ENCODE data around the gene PCYT2. TPM values are rescaled to one million over a fixed set of nuclear protein-coding genes. Genes with fewer than 3 reads are reported as not detected.
A peak's percentile ranks its signal among the peaks of the same experiment; 100 is the strongest.

PCYT2 gene
- total RNA-seq, 4 donors from 2014 or later = 36.0 to 64.9 (median 46.6) TPM

- peaks cover 0 to 41% (median 18%) of the 10 kb centered on the region in 4 donors for H3K4me1 ChIP-seq
- no peaks in the 10 kb centered on the region for H3K9me3 ChIP-seq
- TF ChIP-seq, protein P1, sequence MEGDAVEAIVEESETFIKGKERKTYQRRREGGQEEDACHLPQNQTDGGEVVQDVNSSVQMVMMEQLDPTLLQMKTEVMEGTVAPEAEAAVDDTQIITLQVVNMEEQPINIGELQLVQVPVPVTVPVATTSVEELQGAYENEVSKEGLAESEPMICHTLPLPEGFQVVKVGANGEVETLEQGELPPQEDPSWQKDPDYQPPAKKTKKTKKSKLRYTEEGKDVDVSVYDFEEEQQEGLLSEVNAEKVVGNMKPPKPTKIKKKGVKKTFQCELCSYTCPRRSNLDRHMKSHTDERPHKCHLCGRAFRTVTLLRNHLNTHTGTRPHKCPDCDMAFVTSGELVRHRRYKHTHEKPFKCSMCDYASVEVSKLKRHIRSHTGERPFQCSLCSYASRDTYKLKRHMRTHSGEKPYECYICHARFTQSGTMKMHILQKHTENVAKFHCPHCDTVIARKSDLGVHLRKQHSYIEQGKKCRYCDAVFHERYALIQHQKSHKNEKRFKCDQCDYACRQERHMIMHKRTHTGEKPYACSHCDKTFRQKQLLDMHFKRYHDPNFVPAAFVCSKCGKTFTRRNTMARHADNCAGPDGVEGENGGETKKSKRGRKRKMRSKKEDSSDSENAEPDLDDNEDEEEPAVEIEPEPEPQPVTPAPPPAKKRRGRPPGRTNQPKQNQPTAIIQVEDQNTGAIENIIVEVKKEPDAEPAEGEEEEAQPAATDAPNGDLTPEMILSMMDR (IDR thresholded peaks at IDR 0.05) = no peak
- TF ChIP-seq EP300 (IDR thresholded peaks at IDR 0.05) (peak in 1 of 2 donors; percentile 50), POLR2A (IDR thresholded peaks at IDR 0.05) (no peak)
- WGBS, 2 donors = 2% methylated on average over 32 to 35 of the region's 94 CpGs
- peaks cover 0 to 66% (median 14%) of the 10 kb centered on the region in 3 donors for H3K36me3 ChIP-seq
- H3K27me3 ChIP-seq = no peaks in the 10 kb centered on the region
- peak within 1 kb of the TSS; percentile 57 to 97 (median 70) for H3K4me3 ChIP-seq
- peak within 1 kb of the TSS; percentile 4 to 86 (median 60) for H3K27ac ChIP-seq
- DNase-seq (ENCODE audit: low spot score in 2 of 2) = peak; percentile 36 to 51
Measured at GRCh38 chr17:81917565-81918332, 6.5 kb upstream of the PCYT2 start, which contains the start of gene SIRT7. Gene SIRT7, minus strand, starts transcription at chr17:81918176. Its CDS starts 45 bp downstream, at chr17:81918131.

DNA sequence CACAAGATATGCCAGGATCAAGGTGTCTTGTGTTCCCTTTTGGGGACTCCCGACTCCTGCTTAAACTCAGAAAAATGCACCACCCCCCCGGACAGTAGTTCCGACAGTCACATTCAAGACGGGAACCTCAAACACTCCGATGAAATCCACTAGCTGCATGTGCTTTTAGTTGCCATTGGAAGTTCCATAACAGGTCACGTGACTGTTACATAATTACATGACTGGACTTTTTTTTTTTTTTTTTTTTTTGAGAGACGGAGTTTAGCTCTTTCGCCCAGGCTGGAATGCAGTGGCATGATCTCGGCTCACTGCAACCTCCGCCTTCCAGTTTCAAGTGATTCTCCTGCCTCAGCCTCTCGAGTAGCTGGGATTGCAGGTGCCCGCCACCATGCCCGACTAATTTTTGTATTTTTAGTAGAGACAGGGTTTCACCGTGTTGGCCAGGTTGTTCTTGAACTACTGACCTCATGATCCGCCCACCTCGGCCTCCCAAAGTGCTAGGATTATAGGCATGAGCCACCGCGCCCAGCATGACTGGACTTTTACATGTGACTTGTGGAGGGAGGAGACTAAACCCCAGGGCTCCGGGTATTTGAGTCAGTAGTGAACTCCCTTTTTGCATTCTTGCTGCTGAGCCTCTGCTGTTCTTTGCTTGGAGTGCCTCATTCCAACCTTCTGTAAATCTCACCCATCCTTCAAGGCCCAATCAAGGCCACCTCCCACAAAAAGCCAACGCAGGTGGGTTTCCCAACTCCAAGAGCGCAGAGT is 5.2 kb upstream of the PCYT2 start:
- Histone ChIP-seq H3K36me3 (peaks cover 0 to 65% (median 11%) of the 10 kb centered on the region in 3 donors), H3K9me3 (no peaks in the 10 kb centered on the region), H3K4me1 (peaks cover 0 to 36% (median 20%) of the 10 kb centered on the region in 4 donors), H3K4me3 (peak overlapping the region in 1 of 4 donors; percentile 70), H3K27ac (no peak overlapping the region), H3K27me3 (no peaks in the 10 kb centered on the region)
- TF ChIP-seq, protein P1 (IDR thresholded peaks at IDR 0.05) = no peak
- TF ChIP-seq EP300 (IDR thresholded peaks at IDR 0.05) (no peak), POLR2A (IDR thresholded peaks at IDR 0.05) (no peak)
- DNase-seq (ENCODE audit: low spot score in 2 of 2) = no peak
- WGBS, 2 donors = 75 to 79% methylated on average over 21 of the region's 21 CpGs

DNA sequence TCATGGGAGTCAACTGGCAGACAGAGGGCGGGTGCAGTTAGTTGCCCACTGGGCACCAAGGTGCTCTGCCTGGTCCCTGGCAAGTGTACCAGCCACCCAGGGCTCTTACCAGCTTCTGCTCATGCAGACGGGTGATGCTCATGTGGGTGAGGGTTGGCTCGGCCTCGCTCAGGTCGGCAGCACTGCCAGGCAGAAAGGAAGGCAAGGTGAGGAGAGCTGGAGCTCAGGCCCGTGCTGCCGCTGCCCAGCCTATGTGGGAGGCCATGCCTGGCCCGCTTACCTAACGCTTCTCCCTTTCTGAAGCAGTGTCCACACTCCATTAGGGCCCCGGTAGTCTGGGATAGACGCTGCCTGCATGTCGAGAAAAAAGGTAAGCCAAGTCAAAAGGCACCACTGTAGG is 4.1 kb upstream of the PCYT2 start:
- Histone ChIP-seq H3K4me3 (no peak overlapping the region), H3K36me3 (peaks cover 0 to 57% (median 11%) of the 10 kb centered on the region in 3 donors), H3K27ac (no peak overlapping the region), H3K9me3 (no peaks in the 10 kb centered on the region), H3K4me1 (peaks cover 0 to 41% (median 24%) of the 10 kb centered on the region in 4 donors), H3K27me3 (no peaks in the 10 kb centered on the region)
- 90 to 95% methylated on average over 12 of the region's 12 CpGs for WGBS, 2 donors
- DNase-seq (ENCODE audit: low spot score in 2 of 2) = no peak
- TF ChIP-seq, protein P1 (IDR thresholded peaks at IDR 0.05) = no peak
- TF ChIP-seq POLR2A (IDR thresholded peaks at IDR 0.05) = no peak
- no peak for TF ChIP-seq EP300 (IDR thresholded peaks at IDR 0.05)

GRCh38 chr17:81914103-81914850 is 3.1 kb upstream of the PCYT2 start:
- Histone ChIP-seq H3K36me3 (peaks cover 0 to 50% (median 11%) of the 10 kb centered on the region in 3 donors), H3K27me3 (no peaks in the 10 kb centered on the region), H3K27ac (no peak overlapping the region), H3K9me3 (no peaks in the 10 kb centered on the region), H3K4me3 (no peak overlapping the region), H3K4me1 (peaks cover 0 to 51% (median 31%) of the 10 kb centered on the region in 4 donors)
- DNase-seq (ENCODE audit: low spot score in 2 of 2) = no peak
- TF ChIP-seq EP300 (IDR thresholded peaks at IDR 0.05) (no peak), POLR2A (IDR thresholded peaks at IDR 0.05) (no peak)
- TF ChIP-seq, protein P1 (IDR thresholded peaks at IDR 0.05) = no peak
- 95 to 97% methylated on average over 21 to 29 of the region's 36 CpGs for WGBS, 2 donors
